Hematopoietic multipotent progenitor cell (in vitro differentiated cells): ENCODE data around the gene DDX55. TPM values are rescaled to one million over a fixed set of nuclear protein-coding genes. Genes with fewer than 3 reads are reported as not detected.

ENCODE experiments used
- DNase-seq, 3 donors: peaks; one replicate each; pipeline ENCODE4 v3.0.0-alpha.2; 2011 to 2015; ENCODE audit warnings: low read depth in 2 of 3, low spot score in 2 of 3
- total RNA-seq: library from RNA; depleted of rRNA; stranded (reverse); fragments of >200 nt; gene quantifications from one replicate; pipeline ENCODE4 v1.2.3, GENCODE V29; 2012

Gene DDX55
- total RNA-seq, 1 donor = 15.6 TPM

DNA sequence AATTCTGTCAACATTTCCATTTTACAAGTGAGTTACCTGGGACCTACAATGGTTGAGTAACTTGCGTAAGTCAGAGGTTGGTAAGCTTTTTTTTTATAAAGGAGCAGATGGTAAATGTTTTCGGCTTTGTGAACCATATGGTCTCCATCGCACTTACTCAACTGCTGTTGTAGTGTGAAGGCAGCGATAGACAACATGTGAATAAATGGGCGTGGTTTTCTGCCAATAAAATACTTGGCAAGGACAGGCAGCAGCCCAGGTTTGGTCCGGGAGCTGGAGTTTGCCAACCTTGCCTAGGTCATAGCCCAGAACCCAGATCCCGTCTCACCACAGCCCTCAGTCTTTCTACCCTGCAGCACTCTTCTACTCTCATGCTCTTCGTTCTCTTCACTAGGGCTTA is 6.3 kb downstream of the DDX55 start:
- DNase-seq = no peak

DNA sequence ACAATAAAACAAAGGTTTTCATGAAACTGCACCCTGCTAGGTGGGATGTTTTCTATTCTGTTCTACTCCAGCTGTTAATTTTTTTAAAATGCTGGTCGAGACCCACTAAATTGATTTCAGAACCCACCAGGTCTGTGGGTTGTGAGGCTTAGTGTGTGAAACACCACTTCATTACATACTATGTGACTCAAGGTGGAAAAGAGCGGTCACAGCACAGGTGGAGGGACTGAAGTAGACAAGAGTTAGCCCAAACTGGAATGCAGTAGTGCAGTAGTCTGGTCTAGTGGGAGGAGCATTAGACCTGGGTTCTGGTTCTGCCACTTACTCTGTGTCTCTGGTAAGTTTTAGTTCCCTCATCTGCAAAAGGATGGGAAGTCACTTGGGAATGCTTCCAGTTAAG is 12.2 kb downstream of the DDX55 start:
- DNase-seq = no peak

DNA sequence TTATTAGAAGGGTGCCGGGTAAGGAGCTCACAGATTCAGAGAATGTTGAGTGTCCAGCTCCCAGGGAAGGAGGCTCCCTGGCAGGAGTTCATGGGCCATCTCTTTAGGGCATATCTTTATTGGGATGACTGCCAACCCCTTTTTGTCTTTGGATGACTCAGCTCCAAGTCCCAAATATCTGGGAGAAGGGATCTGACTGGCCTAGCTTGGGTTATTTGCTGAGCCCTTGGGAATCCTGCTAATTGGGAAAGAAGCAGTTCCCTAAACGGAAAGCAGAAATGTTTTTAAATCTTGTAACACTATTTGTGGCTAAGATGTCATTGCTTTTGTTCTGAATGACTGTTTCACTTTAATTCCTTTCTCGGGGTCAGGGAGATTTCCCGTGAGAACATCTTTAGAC is 12.6 kb downstream of the DDX55 start:
- no peak for DNase-seq

DNA sequence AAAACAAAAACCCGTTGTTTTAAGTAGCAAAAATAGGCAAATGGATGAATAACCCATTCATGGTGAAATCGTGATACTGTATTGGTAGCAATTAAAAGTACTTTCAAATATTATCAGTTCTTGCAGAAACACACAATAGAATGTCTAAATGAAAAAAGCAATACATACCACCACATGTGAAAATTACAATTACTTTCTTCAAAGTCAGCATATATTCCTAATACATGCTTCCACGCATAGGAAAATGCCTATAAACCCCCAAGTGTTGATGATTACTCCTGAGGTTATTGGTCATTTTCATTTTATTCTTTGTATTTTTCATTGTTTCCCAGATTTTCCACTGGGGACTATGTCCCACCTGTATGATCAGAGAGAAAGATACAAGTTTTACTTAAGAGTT is 15.2 kb downstream of the DDX55 start:
- DNase-seq = no peak

DNA sequence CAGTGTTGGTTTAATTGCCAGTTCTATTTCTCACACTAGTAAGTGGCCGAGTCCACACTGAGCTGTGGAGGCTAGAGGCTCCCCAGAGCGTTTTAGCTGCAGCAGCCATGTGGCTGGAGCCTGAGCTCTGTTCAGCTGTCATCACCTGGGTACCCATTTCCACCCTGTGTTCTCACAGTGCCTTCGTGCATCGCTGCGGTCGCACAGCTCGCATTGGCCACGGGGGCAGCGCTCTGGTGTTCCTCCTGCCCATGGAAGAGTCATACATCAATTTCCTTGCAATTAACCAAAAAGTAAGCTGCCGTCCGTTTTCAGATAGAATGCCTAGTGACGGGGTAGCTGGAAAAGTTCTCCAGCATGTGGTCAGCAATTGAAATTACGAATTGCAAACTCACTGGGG is 15.7 kb downstream of the DDX55 start:
- no peak for DNase-seq

DNA sequence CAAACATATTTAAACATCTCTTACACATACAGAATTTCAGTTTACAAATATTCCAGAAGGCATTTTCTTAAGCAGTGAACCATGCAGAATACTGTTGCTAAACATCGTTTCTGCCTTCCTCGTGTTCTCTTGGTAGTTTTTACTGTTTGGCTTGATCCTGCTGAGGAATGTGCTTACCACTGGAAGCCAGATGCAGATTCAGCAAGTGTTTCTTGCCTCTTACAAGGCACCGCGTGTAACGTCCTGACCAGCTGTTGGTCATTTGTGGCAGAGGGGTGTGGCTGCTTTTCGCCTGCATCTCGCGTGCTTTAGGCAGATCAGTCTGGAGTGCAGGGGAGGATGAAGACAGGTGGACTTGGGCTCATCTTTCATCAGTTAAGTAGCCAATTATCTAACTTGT is 19.2 kb downstream of the DDX55 start:
- no peak for DNase-seq

DNA sequence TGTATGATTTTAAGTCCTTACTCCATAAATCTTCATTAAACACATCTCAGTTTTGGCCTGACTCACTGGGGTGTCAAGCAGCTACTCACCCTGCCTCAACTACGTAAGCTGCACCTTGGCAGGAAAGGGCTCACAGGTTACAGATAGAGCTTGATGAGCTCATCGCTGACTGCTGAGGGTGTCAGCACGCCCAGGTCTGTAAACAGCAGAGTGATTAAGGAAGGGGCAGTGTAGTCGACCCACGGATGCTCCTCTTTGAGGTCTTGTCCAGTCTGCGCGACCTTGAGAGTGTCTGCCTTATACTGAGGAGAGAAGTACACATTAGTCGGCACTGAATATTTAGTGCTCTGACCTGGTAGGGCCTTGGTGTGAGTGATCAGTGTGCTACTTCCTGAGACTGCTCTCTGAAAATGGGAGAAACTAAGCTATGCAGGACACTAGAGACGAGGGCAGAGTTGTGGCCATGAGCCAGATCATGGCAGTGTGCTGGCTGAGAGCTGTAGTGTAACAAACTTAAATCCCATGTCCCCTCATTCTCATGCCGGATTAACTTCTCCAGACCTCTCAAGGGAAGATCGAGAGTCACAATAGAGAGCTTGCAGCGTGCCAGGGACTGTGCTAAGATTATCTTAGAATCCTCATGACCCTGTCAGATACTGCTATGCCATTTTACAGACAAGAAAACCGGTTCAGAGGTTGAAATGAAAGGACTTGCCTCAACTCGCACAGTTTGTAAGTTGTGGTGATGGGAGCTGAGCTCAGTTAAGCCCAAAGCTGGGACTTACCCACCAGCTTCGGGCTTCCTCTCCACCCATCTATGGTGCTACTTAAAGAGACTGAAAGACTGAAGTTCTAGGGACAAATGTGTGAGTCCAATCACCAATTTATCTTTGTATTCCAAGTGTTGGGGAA is 20.0 kb downstream of the DDX55 start:
- DNase-seq = no peak

DNA sequence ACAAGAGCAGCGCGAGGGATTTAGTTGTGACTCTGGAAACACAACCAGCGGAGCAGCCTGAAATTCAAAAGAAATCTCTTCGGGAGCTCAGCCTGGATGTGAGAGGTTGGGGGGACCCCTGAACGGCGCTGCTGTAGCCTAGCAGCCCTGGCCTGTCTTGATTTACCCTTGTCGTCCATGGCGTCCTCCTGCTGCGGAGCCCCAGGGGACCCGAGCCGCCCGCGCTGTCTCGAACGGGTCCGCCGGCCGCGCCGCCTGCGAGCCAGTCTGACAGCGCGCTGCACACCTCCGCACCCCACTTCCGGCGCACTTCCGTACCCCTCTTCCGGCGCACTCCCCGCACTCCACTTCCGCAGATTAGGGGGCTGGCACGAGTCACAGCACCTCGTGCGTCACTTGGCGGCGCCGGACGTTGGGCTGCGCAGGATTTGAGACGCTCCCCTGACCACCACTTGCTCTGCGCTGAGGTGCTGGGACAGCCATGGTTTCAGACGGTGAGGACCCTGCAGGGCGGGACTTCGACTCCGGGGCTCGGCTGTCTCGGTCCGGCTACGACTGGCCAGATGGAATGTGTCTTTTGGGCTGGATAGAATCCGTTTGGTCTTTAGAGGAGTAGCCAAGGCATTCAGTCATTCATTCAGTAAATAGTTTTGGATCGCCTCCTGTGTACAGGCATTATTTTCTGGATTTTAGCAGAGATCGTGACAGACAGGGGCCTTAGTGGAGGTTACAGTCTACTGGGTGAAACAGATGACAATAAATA is 31.7 kb downstream of the DDX55 start, which contains the start of the genes EIF2B1 and GTF2H3:
Gene EIF2B1 (minus strand): TSS at position 308 of the 763 bp plus-strand sequence. CDS start 129 bp downstream, at position 179.
Gene GTF2H3 (plus strand): TSS at position 451 of the 763 bp plus-strand sequence. CDS start 31 bp downstream, at position 482.
- DNase-seq = peak; percentile 91 to 98 (median 98)

DNA sequence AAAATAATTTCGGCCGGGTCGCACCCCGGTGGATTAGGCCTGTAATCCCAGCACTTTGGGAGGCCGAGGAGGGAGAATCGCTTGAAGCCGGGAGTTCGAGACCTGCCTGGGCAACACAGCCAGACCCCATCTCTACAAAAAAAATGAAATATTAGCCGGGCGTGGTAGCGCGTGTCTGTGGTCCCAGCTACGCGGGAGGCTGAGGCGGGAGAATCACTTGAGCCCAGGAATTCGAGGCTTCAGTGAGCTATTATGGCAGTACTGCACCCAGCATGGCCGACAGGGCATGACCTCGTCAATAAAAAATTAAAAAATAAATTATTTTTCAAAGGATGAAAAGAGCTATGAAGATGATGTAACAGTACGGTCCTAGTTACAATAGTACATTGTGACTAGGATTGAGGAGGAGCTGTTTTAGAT is 32.3 kb downstream of the DDX55 start:
- DNase-seq = no peak

DNA sequence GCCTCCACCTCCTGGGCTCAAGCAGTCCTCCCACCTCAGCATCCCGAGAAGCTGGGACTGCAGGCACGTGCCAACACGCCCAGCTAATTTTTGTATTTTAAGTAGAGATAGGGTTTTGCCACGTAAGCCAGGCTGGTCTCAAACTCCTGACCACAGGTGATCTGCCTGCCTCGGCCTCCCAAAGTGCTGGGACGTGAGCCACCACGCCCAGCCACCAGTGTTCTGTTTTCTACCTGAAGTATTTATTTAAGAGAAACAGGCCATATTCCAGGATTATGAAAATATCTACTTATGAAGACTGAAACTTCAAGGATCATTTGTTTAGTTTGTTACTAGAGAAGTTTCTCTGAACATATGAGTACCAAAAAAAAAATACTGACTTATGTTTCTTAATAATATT is 42.0 kb downstream of the DDX55 start:
- DNase-seq = no peak

DNA sequence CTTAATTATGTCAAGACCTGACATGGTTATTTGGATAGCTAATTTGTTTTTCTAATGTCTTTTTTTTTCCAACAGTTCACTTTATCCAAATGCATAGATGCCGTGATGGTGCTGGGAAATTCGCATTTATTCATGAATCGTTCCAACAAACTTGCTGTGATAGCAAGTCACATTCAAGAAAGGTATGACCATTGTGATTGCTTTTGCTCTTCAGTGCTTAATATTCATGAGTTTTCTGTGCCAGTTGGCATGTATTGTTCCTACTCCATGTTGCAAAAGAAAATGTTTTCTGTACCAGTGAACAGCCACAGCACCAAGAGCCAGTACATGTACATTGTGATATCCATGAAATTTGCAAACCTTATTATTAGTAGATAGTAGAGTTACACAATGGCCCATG is 43.5 kb downstream of the DDX55 start:
- no peak for DNase-seq

DNA sequence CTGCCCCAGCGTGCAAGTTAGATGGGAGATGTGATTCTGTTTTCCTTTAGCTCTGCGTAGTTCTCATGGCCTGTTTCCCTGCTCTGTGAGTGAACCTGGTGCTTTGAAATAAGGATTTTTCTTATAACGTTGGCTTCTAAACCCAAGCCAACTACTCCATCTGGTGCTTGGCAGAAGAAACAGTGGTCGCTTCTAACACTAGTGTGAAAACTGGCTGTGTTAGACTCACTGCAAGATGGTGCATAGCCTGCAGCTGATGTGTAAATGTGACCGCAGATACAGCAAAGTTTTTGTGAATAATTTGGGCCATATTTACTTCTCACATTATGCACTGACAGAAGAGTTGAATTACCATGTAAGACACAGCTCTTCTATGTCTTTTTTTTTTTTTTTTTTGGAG is 44.0 kb downstream of the DDX55 start:
- DNase-seq = no peak

DNA sequence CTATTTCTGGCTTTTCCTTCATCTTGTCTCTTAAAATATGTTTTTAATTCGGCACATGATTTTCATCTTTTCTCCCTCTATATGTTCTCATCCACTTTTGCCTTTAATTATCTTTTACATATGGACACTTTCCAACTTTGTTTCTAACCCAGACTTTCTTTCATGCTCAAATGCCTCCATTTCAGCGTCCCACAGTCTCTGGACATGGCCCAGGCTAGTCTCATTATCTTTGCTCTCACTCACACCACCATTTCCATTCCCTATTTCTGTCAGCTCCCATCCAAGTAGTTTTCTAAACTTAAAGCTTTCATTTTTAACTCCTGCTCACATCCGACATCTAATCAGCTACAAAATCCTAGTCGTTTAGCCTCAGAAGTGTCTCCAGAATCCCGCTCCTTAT is 46.5 kb downstream of the DDX55 start:
- no peak for DNase-seq

DNA sequence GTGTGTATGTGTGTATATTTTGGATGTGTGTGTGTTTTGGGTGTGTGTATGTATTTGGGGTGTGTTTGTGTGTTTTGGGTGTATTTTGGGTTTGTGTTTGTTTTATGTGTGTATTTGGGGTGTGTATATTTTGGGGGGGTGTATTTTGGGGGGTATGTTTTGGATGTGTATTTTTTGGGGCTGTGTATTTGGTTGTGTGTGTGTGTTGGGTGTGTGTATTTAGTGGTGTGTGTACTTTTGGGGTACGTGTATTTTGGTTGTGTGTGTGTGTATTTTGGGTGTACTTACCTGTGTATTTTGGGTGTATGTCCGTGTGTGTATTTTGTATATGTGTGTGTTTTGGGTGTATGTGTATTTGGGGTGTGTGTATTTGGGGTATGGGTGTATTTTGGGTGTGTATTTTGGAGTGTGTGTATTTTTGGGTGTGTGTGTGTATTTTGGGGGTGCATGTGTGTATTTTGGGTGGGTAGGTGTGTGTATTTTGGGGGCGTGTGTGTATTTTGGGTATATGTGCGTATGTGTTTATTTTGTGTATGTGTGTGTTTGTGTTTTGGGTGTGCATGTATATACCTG is 52.3 kb downstream of the DDX55 start:
- DNase-seq = no peak

DNA sequence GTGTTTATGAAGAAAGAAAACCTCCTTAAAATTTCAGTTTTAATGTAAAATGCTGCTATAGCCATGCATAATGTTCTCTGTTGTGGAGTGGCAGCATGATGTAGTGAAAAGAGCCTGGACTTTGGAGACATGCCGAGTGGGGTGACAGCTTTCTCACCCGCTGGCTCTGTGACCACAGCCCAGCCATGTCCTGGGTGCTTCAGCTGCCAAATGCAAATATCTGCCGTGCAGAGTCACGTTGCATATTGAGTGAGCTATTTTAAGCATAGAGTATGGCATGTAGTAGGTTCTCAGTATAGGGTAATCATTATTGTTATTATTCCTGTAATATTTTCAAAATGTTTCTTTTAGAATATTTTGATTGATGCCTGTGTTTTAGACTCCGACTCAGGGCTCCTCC is 53.5 kb downstream of the DDX55 start:
- DNase-seq = no peak

DNA sequence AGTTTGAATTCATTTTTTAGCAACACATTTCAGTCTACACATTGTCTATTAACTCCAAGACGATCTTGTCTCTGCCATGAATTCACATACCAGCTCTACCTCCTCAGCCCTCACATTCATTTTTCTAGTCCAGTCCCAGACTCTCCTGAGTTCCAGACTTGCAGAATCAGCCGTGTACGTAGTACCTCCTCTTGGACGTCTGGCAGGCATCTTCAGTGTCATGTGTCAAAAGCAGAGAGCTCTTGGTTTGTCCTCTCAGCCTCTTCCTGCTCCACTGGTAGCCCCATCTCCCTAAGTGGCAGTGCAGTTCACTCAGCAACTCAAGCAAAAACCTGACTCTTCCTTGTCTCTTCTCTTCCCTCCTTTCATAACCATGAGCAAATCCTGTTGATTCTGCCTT is 54.5 kb downstream of the DDX55 start:
- no peak for DNase-seq

DNA sequence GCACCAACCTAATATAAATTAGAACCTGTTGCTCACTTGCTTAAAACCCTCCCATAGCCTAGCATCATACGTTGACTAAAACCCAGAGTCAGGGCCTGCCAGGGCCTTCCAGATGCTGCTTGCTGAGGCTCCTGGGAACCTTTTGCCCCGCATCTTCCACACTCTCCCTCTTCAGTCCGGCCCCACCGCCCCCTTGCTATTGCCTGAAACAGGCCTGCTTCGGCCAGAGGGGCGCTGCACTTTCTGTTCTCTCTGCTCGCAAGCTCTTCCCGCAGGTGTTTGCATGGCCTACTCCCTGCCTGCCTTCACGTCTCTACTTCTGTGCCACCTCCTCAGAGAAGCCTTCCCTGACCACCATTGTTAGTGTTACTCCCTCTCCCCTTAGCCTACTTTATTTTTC is 55.3 kb downstream of the DDX55 start:
- DNase-seq = no peak

DNA sequence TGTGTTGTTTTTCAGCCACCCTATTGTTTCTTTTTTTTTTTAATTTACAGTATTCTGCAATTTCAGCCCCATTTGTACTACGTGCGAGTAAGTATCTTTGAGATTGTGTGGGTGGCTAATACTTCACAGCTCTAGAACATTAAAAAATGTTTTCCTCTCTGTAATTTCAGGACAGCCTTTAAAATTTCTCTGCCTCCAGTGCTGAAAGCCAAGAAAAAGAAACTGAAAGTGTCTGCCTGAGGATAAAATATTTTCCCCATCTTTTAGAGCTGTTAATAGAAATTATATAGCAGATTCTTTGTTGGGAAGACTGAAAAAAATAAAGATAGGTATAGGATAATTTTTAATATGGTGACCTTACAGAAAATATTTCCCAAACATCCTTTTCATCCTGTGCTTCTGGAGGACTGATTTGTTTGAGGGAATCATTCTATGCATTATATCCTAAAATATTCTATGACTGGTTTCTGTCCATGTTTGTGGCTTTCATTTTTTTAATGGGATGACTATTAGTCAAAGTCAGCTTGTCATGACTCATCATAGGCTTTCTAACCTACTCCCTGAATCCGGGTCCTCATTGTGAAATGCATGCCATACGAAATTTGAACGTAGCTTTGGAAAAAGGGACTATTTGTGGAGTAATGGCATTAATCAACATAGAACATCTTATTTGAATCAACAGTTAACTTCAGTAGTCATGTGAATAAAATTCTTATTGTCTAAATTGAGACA is 58.3 kb downstream of the DDX55 start:
- no peak for DNase-seq

DNA sequence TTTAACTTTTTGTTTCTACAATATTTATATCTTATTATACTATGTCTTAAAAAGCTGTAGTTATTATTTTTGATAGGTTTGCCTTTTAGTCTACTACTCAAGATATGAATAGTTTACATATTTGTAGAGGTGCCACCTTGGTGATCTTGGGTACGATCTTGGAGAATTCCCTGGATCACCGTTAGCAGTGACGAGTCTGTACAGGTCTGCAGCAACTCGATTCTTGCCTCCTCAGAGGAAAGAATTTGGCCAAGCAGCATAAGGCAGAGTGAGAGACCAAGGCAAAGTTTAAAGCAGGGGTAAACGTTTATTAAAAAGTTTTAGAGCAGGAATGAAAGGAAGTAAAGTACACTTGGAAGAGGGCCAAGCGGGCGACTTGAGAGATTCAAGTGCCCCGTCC is 65.9 kb downstream of the DDX55 start:
- DNase-seq = no peak
